ENCODE data around the gene HAP1. TPM values are rescaled to one million over a fixed set of nuclear protein-coding genes. Genes with fewer than 3 reads are reported as not detected.

HAP1 gene, protein sequence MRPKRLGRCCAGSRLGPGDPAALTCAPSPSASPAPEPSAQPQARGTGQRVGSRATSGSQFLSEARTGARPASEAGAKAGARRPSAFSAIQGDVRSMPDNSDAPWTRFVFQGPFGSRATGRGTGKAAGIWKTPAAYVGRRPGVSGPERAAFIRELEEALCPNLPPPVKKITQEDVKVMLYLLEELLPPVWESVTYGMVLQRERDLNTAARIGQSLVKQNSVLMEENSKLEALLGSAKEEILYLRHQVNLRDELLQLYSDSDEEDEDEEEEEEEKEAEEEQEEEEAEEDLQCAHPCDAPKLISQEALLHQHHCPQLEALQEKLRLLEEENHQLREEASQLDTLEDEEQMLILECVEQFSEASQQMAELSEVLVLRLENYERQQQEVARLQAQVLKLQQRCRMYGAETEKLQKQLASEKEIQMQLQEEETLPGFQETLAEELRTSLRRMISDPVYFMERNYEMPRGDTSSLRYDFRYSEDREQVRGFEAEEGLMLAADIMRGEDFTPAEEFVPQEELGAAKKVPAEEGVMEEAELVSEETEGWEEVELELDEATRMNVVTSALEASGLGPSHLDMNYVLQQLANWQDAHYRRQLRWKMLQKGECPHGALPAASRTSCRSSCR
- total RNA-seq = under 1 TPM in 1 of 5 experiments, not detected in 4; 0.08 TPM
- not detected for polyA plus RNA-seq
- total RNA-seq = not detected

DNA sequence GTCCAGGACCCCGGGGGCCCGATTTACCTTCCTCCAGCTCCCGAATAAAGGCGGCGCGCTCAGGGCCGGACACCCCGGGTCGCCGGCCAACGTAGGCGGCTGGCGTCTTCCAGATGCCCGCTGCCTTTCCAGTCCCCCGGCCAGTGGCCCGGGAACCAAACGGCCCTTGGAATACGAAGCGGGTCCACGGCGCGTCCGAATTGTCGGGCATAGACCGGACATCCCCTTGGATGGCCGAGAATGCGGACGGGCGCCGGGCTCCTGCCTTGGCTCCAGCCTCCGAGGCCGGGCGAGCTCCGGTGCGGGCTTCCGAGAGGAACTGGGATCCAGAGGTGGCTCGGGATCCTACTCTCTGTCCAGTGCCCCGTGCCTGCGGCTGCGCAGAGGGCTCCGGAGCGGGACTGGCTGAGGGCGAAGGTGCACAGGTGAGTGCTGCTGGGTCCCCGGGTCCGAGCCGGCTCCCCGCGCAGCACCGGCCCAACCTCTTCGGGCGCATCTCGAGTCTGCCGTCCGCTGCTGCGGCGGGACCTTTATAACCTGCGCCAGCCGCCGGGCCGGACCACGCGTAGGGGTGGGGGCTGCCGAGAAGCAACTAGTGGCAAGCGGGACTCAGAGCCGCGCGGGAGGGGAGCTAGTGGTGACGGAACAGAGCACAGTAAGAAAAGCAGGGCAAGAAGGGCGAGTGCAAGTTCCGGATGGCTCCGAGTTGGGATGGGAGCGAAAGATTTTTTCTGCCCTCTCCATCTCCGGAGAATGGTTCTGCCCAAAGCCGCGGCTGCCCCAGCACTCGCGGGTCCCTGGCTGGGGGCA, at the start of gene HAP1:
TSS of gene HAP1 (minus strand) at position 505 of the 810 bp plus-strand sequence. CDS start at position 496, 9 bp downstream.
- intact Hi-C loops (cut with micrococcal nuclease) = loop anchor here in 1 of 2 donors (10.0 kb wide), 1 partner anchor 130 kb away; the partner anchor contains the start of gene KLHL11
- Mint-ChIP-seq H3K4me1 (peaks cover 5 to 12% (median 8%) of the 10 kb centered on the region in 7 donors), H3K27ac (peak within 1 kb of the TSS in 3 of 9 donors; percentile 32 to 59 (median 40)), H3K4me3 (peak within 1 kb of the TSS in 9 of 10 donors; percentile 23 to 73 (median 58)), H3K9me3 (no peaks in the 10 kb centered on the region), H3K27me3 (peaks cover 52 to 71% (median 57%) of the 10 kb centered on the region in 5 donors), H3K36me3 (peaks cover 0 to 4% (median 0%) of the 10 kb centered on the region in 5 donors)
- Histone ChIP-seq H3K4me1 (ENCODE audit: control insufficient read depth in 2 of 2, insufficient read depth in 2 of 2, low read length in 2 of 2) (peaks cover 0 to 13% of the 10 kb centered on the region in 2 donors), H3K36me3 (ENCODE audit: control insufficient read depth in 2 of 3, insufficient read depth in 3 of 3, low read length in 3 of 3) (no peaks in the 10 kb centered on the region), H3K9me3 (ENCODE audit: control insufficient read depth in 2 of 3, low read length in 3 of 3) (no peaks in the 10 kb centered on the region), H3K27ac (ENCODE audit: low read depth, low read length) (no peak within 1 kb of the TSS), H3K27me3 (ENCODE audit: control insufficient read depth in 2 of 2, insufficient read depth in 2 of 2, low read length in 2 of 2) (peaks cover 3 to 10% of the 10 kb centered on the region in 2 donors), H3K4me3 (ENCODE audit: low read length) (peak within 1 kb of the TSS; percentile 17)
- ChIA-PET CTCF (interaction anchor here (0.6 kb wide), 1 partner anchor 9 kb away, joined by 3 read pairs; no protein-coding TSS in a partner anchor), POLR2A (no interaction called here)
- DNase-seq (peak in 1 of 9 donors; percentile 33), ATAC-seq (no peak)

DNA sequence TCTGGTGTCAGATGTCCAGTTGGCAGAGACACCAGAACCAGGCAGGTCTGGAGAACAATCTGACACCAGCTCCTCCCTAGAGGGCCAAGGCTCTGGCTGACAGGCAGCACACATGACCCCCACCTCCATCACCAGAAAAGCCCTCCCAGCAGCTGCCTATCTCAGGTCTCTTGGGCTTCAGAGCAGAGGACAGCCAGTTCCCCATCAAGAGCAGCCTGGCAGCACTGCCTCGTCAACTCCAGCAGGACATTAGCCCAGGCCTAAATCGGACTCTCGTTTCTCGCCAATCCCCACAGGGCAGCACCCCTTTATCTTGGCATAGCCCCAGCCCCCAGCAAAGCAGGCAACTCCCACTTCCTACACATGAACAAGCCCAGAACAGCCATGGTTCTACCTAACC, 47.7 kb upstream of the HAP1 start:
- peaks cover 16 to 37% (median 21%) of the 10 kb centered on the region in 5 donors for H3K27me3 Mint-ChIP-seq
- H3K9me3 ChIP-seq (ENCODE audit: control insufficient read depth in 2 of 3, low read length in 3 of 3) = no peaks in the 10 kb centered on the region
- no peak overlapping the region for H3K27ac ChIP-seq (ENCODE audit: low read depth, low read length)
- intact Hi-C loops (cut with micrococcal nuclease) = no loop called here
- H3K4me1 ChIP-seq (ENCODE audit: control insufficient read depth in 2 of 2, insufficient read depth in 2 of 2, low read length in 2 of 2) = peaks cover 0 to 11% of the 10 kb centered on the region in 2 donors
- no peak overlapping the region for H3K4me3 ChIP-seq (ENCODE audit: low read length)
- no peaks in the 10 kb centered on the region for H3K9me3 Mint-ChIP-seq
- no peaks in the 10 kb centered on the region for H3K36me3 Mint-ChIP-seq
- H3K27me3 ChIP-seq (ENCODE audit: control insufficient read depth in 2 of 2, insufficient read depth in 2 of 2, low read length in 2 of 2) = peaks cover 0 to 6% of the 10 kb centered on the region in 2 donors
- DNase-seq (no peak), ATAC-seq (no peak)
- POLR2A ChIA-PET = interaction anchor here (0.7 kb wide), 1 partner anchor 55 kb away, joined by 3 read pairs; no protein-coding TSS in a partner anchor
- no peak overlapping the region for H3K4me3 Mint-ChIP-seq
- CTCF ChIA-PET = no interaction called here
- no peaks in the 10 kb centered on the region for H3K36me3 ChIP-seq (ENCODE audit: control insufficient read depth in 2 of 3, insufficient read depth in 3 of 3, low read length in 3 of 3)
- no peak overlapping the region for H3K27ac Mint-ChIP-seq
- peaks cover 0 to 19% (median 11%) of the 10 kb centered on the region in 7 donors for H3K4me1 Mint-ChIP-seq

DNA sequence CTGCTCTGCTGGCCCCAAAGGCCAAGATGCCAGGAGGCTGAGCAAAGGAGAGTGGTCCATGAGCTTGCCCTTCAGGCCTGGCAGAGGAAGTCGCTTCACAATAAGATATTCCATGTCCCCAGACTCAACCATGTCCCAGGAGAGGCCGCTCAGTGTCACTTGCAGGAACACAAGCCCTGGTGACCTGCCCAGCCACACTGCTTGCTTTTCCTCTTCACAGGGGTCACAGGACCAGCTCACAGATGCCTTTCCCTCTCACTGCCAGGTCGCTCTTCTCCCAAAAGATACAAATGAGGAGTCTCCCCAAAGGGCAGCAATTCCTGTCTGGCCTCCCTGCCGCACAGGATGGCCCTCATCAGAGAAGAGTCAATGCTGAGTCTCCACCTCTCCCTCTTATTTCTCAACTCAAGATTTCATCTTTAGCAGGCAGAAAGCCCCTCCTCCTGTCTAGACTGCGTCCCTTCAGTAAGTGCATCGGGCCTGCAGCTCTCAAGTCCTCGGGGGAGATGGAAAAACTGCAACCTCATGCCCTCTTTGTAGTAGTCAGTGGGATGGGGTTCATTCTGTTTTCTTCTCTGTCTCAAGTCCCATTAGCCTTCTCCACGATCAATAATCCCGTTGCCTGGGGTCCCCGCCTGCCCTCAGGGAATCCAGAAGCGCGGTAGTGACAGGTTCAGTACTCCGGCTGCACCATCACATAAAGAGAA, 47.1 kb upstream of the HAP1 start:
- no peaks in the 10 kb centered on the region for H3K36me3 Mint-ChIP-seq
- intact Hi-C loops (cut with micrococcal nuclease) = loop anchor here in 1 of 2 donors (1.0 kb wide), 1 partner anchor 43 kb away; no protein-coding TSS in a partner anchor
- H3K9me3 Mint-ChIP-seq = no peaks in the 10 kb centered on the region
- ATAC-seq (no peak), DNase-seq (no peak)
- Histone ChIP-seq H3K27me3 (ENCODE audit: control insufficient read depth in 2 of 2, insufficient read depth in 2 of 2, low read length in 2 of 2) (peaks cover 0 to 6% of the 10 kb centered on the region in 2 donors), H3K9me3 (ENCODE audit: control insufficient read depth in 2 of 3, low read length in 3 of 3) (no peaks in the 10 kb centered on the region), H3K36me3 (ENCODE audit: control insufficient read depth in 2 of 3, insufficient read depth in 3 of 3, low read length in 3 of 3) (no peaks in the 10 kb centered on the region), H3K4me1 (ENCODE audit: control insufficient read depth in 2 of 2, insufficient read depth in 2 of 2, low read length in 2 of 2) (peaks cover 0 to 11% of the 10 kb centered on the region in 2 donors), H3K27ac (ENCODE audit: low read depth, low read length) (no peak overlapping the region), H3K4me3 (ENCODE audit: low read length) (no peak overlapping the region)
- CTCF ChIA-PET = no interaction called here
- POLR2A ChIA-PET = no interaction called here
- H3K27me3 Mint-ChIP-seq = peaks cover 16 to 31% (median 21%) of the 10 kb centered on the region in 5 donors
- no peak overlapping the region for H3K4me3 Mint-ChIP-seq
- peaks cover 0 to 14% (median 7%) of the 10 kb centered on the region in 7 donors for H3K4me1 Mint-ChIP-seq
- H3K27ac Mint-ChIP-seq = no peak overlapping the region

DNA sequence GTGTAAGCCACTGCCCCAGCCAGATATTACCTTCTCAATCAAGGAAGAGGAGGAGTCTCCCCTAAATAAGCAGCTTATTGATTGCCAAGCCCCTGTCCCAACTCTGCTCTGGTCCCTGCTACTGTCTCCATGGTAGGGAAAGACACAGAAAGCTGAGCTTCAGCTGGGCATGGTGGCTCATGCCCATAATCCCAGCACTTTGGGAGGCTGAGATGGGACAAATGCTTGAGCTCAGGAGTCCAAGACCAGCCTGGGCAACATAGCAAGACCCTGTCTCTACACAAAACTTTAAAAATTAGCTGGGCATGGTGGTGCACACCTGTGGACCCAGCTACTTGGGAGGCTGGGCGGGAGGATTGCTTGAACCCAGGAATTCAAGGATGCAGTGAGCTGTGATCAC, 45.5 kb upstream of the HAP1 start:
- ChIA-PET CTCF (interaction anchor here (0.9 kb wide), 1 partner anchor 39 kb away, joined by 3 read pairs; no protein-coding TSS in a partner anchor), POLR2A (interaction anchor here (0.6 kb wide), 1 partner anchor 627 kb away, joined by 3 read pairs; no protein-coding TSS in a partner anchor)
- Mint-ChIP-seq H3K27me3 (peaks cover 16 to 29% (median 25%) of the 10 kb centered on the region in 5 donors), H3K4me3 (no peak overlapping the region), H3K27ac (no peak overlapping the region), H3K4me1 (peaks cover 0 to 8% (median under 1%) of the 10 kb centered on the region in 7 donors), H3K9me3 (no peaks in the 10 kb centered on the region), H3K36me3 (peaks cover 0 to 3% (median 0%) of the 10 kb centered on the region in 5 donors)
- DNase-seq (no peak), ATAC-seq (no peak)
- H3K36me3 ChIP-seq (ENCODE audit: control insufficient read depth in 2 of 3, insufficient read depth in 3 of 3, low read length in 3 of 3) = no peaks in the 10 kb centered on the region
- H3K27ac ChIP-seq (ENCODE audit: low read depth, low read length) = no peak overlapping the region
- H3K4me1 ChIP-seq (ENCODE audit: control insufficient read depth in 2 of 2, insufficient read depth in 2 of 2, low read length in 2 of 2) = peaks cover 0 to under 1% of the 10 kb centered on the region in 2 donors
- H3K4me3 ChIP-seq (ENCODE audit: low read length) = no peak overlapping the region
- intact Hi-C loops (cut with micrococcal nuclease) = no loop called here
- no peaks in the 10 kb centered on the region for H3K9me3 ChIP-seq (ENCODE audit: control insufficient read depth in 2 of 3, low read length in 3 of 3)
- peaks cover 0 to 3% of the 10 kb centered on the region in 2 donors for H3K27me3 ChIP-seq (ENCODE audit: control insufficient read depth in 2 of 2, insufficient read depth in 2 of 2, low read length in 2 of 2)

DNA sequence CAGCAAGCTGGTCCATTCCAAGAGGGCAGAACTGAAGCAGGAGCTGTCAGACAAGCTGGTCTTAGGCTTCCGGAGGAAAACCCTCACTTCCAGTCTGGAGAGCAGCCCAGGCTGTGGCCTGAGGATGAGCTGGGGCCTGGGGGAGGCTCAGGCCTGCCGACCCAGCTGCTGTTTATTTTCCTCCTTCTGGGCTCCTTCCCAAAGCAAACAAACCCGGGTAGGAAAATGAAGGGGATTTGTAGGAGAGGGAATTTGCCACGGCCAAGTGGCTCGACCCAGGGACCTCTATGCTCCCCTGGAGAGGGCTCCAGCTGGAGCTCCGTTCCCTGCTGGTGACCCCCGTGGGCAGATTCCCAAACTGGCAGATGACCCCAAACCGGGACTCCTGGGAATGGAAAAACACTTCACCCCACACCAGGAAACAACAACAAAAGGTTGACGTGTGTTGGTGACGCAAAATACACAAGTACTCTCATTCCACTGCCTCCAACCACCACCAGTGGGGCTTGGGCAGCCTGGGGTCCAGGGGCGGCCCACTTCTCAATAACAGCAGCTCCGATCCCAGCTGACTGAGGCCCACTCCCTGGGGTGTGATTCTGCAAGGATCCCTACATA, 43.2 kb upstream of the HAP1 start:
- Histone ChIP-seq H3K4me1 (ENCODE audit: control insufficient read depth in 2 of 2, insufficient read depth in 2 of 2, low read length in 2 of 2) (no peaks in the 10 kb centered on the region), H3K9me3 (ENCODE audit: control insufficient read depth in 2 of 3, low read length in 3 of 3) (no peaks in the 10 kb centered on the region), H3K27ac (ENCODE audit: low read depth, low read length) (no peak overlapping the region), H3K36me3 (ENCODE audit: control insufficient read depth in 2 of 3, insufficient read depth in 3 of 3, low read length in 3 of 3) (no peaks in the 10 kb centered on the region), H3K27me3 (ENCODE audit: control insufficient read depth in 2 of 2, insufficient read depth in 2 of 2, low read length in 2 of 2) (no peaks in the 10 kb centered on the region), H3K4me3 (ENCODE audit: low read length) (no peak overlapping the region)
- no peak for ATAC-seq
- peak overlapping the region in 1 of 10 donors; percentile 25 for H3K4me3 Mint-ChIP-seq
- H3K9me3 Mint-ChIP-seq = no peaks in the 10 kb centered on the region
- intact Hi-C loops (cut with micrococcal nuclease) = no loop called here
- CTCF ChIA-PET = no interaction called here
- POLR2A ChIA-PET = no interaction called here
- H3K36me3 Mint-ChIP-seq = peaks cover 0 to 3% (median 0%) of the 10 kb centered on the region in 5 donors
- H3K4me1 Mint-ChIP-seq = no peaks in the 10 kb centered on the region
- peaks cover 6 to 17% (median 14%) of the 10 kb centered on the region in 5 donors for H3K27me3 Mint-ChIP-seq
- no peak for DNase-seq
- no peak overlapping the region for H3K27ac Mint-ChIP-seq

Data from naive thymus-derived CD4-positive, alpha-beta T cell (primary cell).